Stimulated activated CD4-positive, alpha-beta T cell treated with anti-CD3 and anti-CD28 coated beads, Interleukin-4, amount 100 ng/mL, for 4 hours (primary cell): ENCODE results near the gene TMEM164.

Experiments used
- DNase-seq, 2 experiments: peaks; one replicate each; pipeline ENCODE4 v3.0.0-alpha.2; 2020

Gene TMEM164

DNA sequence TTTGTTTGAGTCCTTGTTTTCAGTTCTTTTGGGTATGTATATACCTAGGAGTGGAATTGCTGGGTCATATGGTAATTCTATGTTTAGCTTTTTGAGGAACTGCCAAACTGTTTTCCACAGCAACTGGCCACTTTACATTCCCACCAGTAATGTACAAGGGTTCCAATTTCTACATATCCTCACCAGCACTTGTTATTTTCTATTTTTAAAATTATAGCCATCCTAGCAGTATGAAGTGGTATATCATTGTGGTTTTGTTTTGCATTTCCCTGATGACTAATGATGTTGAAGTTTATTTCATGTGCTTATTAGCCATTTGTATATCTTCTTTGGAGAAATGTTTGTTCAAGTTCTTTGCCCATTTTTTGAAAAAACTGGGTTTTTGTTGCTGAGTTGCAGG, 39.6 kb downstream of the TMEM164 start:
- no peak for DNase-seq

DNA sequence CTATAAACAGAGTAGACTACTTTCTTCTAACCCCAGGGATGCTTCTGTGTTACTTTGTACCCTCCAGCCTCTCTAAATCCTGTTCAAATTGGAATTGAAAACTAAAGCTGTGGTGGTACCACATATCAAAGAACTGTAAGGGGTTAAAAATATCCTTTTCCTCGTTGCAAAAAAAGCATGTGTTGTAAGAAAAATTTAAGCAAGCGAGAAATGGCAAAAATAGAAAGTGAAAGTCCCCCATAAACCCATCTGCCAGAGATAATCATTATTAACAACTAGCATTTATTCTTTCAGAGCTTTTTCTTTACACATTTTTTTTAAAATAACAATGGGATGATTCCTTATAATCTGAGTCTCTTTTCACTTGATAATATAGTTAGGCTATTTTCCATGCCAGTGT, 40.6 kb downstream of the TMEM164 start:
- no peak for DNase-seq

DNA sequence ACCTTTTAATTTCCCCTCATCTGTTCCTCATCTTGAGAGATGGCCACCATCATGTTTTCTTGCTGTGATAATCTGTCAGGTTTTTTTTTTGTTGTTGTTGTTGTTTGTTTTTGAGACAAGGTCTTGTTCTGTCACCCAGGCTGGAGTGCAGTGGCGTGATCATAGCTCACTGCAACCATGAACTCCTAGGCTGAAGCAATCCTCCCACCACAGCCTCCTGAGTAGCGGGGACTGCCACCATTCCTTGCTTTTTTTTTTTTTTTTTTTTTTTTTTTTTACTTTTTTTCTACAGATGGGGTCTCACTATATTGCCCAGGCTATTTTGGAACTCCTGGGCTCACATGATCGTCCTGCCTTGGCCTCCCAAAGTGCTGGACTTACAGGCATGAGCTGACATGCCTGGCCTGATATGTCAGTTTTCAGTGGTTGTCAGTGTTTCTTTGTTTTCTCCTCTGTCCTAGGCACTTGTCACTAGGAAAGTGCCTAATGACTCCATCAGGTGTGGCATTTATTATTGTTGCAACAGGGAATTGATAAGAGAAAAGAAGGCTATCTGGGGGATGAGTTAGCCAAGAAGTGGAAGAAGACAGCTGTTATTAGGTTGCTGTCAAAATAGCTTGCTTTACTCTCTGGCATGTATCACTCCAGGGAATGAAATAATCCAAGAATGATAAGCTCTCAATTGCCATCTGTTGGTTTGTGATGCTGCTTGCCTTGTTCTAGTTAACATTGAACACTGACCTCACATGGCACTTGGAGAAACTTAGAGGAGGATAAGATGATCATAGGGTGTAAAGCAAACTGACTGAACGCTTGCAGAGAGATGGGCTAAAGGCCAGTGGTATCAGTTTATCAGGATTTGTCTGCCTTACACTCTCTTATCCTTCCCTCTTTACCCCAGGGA, 41.7 kb downstream of the TMEM164 start:
- DNase-seq: no peak

- DNase-seq: no peak
These were observed 42.5 kb downstream of the TMEM164 start for GRCh38 chrX:110045421-110045820.

- no peak for DNase-seq
These were observed 43.1 kb downstream of the TMEM164 start for GRCh38 chrX:110046001-110046400.

DNA sequence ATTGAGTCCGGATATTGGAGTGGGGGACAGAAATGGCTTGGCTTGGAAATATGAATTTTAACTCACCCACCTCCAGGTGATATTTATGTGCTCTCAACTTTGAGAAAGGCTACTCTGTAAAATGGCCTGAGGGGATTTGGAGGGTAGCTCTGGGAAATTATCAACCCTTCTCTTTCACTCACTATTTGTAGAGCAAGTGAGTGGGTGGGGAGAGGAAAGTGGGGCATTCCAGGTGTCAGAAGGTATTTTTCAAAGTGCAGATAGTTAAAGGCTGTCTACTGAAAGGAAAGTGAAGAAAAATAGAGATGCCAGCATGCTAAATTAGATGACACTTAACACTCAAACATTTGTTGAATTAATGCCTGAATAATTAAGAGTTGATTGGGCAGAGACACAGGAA, 44.1 kb downstream of the TMEM164 start:
- no peak for DNase-seq

DNA sequence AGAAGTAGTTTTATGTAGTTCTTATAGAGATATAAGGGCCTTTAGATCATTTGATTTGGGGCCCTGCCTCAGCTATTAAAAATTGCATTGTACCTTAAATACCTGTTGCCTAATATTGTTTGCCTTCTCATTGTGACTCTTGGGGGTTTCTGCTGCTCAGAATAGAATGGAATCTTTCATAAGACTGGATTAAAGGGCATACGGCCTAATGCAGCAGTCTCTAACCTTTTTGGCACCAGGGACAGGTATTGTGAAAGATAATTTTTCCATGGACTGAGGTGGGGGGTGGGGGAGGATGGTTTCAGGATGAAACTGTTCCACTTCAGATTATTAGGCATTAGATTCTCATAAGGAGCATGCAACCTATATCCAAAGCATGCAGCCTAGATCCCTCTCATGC, 46.2 kb downstream of the TMEM164 start:
- no peak for DNase-seq

DNA sequence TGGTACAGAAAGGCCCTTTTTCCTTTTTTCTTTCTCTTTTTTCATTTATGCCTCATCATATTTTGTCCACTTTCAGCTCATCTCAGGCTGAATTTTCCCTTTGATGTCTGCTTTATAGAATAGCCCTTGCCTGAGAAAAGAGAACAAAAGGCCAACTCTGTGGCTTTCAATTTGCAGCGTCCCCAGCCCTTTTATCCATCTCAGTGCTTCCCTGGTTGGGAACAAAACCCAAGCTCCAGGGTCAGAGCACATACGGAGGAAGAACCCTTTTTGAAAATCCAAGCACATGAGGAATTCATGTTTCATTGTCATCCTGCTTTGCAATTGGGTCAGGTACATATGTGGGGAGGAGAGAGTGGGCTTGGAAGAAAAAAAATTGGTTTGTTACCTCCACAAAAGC, 47.5 kb downstream of the TMEM164 start:
- no peak for DNase-seq

DNA sequence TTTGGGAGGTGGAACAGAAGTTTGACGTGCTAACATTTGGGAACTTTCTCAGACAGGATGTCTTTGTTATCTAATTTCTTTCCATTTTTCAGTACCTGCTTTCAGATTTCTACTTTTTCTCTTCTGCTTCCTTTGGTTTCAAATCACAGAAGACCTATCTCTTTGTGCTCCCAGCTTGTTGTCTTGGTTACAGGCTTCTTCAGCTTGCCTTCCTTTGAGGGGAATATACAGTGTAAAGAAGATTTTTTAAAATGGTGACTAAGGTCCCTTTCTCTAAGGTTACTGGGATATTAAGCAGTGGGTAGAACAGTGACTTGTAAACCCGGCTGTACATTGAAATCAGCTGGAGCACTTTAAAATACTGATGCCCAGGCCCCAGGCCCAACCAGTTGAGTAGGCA, 48.0 kb downstream of the TMEM164 start:
- no peak for DNase-seq

GRCh38 chrX:110051559-110051958, 48.6 kb downstream of the TMEM164 start:
- DNase-seq: no peak

- no peak for DNase-seq
These were observed 49.4 kb downstream of the TMEM164 start for GRCh38 chrX:110052303-110052702.

DNA sequence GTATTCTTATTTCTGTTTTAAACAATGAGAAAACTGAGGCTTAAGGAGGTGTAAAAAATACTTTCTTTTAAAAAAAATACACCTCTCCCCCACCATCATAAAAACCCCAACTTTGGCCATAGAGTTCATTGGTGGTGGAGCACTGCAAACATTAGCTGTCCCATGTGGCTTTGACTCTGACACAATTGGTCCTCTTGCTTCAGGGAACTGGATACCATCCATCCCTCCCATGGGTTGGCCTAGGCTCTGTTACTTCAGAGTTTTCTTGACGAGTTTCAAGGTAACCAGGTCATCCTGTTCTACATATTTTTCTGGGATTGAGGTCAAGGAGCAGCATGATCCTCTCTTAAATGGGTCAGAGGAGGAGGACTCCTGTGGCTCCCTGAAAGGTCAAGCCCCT, 50.5 kb downstream of the TMEM164 start:
- no peak for DNase-seq

GRCh38 chrX:110055616-110056015, 52.7 kb downstream of the TMEM164 start:
- DNase-seq: no peak

- DNase-seq: no peak
These were observed 53.5 kb downstream of the TMEM164 start for GRCh38 chrX:110056419-110056818.

GRCh38 chrX:110059410-110059809, 56.5 kb downstream of the TMEM164 start:
- DNase-seq: no peak

DNA sequence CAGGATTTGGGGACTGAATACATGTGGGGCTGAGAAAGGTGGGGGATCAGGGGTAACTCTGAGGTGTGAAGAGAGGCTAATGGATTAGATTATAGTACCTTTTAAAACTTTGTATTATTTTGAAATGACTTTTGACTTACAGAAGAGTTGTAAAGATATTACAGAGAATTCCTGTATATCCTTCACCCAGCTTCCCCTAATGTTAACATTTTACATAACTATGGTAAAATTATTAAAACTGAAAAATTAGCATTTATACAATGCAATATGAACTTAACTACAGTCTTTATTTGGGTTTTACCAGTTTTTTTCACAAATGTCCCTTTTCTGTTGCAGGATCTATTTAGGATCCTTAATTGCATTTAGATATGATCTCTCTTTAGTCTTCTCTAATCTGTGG, 57.4 kb downstream of the TMEM164 start:
- no peak for DNase-seq

- no peak for DNase-seq
These were observed 58.1 kb downstream of the TMEM164 start for GRCh38 chrX:110060846-110061537.

DNA sequence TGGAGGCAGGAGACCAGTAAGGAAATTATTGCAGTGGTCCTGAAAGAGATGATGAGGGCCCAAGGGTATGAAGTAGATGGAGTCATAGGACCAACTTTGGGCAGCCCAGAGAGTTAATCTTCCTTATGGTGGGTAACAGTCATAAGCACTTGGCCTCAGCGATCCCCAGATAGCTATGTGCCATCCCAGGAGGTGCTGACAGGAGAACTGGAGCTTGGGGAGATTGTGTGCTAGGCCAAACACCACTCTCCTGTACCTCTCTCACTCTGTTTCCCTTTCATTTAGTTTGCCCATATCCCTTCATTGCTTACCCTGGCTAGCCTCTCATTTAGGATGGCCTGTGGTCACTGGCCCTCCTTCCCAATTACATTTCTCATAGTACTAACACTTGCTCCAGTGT, 60.0 kb downstream of the TMEM164 start:
- DNase-seq: no peak

- no peak for DNase-seq
These were observed 63.7 kb downstream of the TMEM164 start for GRCh38 chrX:110066488-110067225.

GRCh38 chrX:110070970-110071369, 68.1 kb downstream of the TMEM164 start:
- DNase-seq: no peak

- no peak for DNase-seq
These were observed 78.4 kb downstream of the TMEM164 start for GRCh38 chrX:110081320-110081719.

- DNase-seq: no peak
These were observed 78.8 kb downstream of the TMEM164 start for GRCh38 chrX:110081740-110082139.

- DNase-seq: no peak
These were observed 79.2 kb downstream of the TMEM164 start for GRCh38 chrX:110082161-110082560.
